ENCODE results near the gene LGMN.

- TF ChIP-seq SUZ12 (IDR thresholded peaks at IDR 0.05; ENCODE audit: extremely low read depth, insufficient read depth, insufficient read length) (no peak), ZNF274 (IDR thresholded peaks at IDR 0.05; ENCODE audit: low read depth, low read length) (no peak)
Observed at GRCh38 chr14:92670643-92671366, 77.6 kb downstream of the LGMN start.

Data from NT2/D1 (cell line).